GM18867 (cell line): ENCODE results near the gene CCNB1IP1.
"Not testable (repeated sequence)": the region's sequence is repeated elsewhere in the genome, so short reads cannot be mapped to it uniquely, and the experiment has no call there.

Source experiments
- ATAC-seq: cut with Tn5 transposase; IDR thresholded peaks from one replicate; pipeline ENCODE4 v1.9.1; 2021; ENCODE audit warnings: mild to moderate bottlenecking, moderate library complexity; ENCODE audit not compliant: unreplicated experiment

Gene CCNB1IP1

GRCh38 chr14:20333494-20333841 is 389 bp upstream of the CCNB1IP1 start:
- no peak for ATAC-seq

GRCh38 chr14:20332431-20332787 is 670 bp downstream of the CCNB1IP1 start:
- peak; percentile 10 for ATAC-seq

GRCh38 chr14:20331053-20331613 is 1.9 kb downstream of the CCNB1IP1 start:
- no peak for ATAC-seq

GRCh38 chr14:20329355-20329754 is 3.7 kb downstream of the CCNB1IP1 start:
- ATAC-seq, result no peak

- ATAC-seq, result no peak
Measured at GRCh38 chr14:20328705-20329104, 4.4 kb downstream of the CCNB1IP1 start.

- ATAC-seq, result peak; percentile 55
Measured at GRCh38 chr14:20327005-20327869, 5.8 kb downstream of the CCNB1IP1 start.

DNA sequence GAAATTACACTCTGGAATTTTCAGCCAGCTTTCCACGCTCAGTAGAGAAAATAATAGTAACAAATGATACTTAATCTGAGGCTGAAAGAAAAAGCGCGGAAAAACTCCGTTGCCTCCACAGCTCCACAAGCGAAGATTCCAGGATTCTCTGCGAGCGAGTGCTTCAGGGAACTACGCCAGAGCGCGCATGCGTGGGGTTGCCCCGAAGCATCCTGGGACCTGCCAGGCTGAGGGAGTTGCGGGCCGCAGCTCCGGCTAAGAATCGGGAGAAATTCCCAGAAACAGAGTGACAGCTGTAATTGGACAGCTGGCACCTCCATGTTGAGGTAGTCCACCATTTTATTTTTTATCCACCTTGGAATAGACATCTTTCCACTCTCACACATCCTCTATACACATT is 15.4 kb downstream of the CCNB1IP1 start:
- ATAC-seq, result no peak

GRCh38 chr14:20314026-20314425 is 19.1 kb downstream of the CCNB1IP1 start:
- no peak for ATAC-seq

DNA sequence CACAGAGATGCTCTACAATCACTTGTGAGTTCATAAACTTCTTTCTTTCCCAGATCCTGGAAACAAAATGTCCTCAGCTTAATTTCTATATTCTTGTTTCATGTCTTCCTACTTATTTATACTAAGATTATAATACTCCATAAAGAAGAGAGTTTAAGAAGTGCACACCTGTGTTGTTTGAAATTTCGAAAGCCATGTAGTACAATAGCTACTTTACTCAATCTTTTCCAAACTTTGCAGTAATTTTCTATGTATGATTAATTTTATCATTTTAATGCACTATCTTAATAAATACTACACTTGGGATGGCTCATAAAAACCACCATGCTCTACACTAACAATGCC is 27.0 kb downstream of the CCNB1IP1 start:
- ATAC-seq, result no peak

DNA sequence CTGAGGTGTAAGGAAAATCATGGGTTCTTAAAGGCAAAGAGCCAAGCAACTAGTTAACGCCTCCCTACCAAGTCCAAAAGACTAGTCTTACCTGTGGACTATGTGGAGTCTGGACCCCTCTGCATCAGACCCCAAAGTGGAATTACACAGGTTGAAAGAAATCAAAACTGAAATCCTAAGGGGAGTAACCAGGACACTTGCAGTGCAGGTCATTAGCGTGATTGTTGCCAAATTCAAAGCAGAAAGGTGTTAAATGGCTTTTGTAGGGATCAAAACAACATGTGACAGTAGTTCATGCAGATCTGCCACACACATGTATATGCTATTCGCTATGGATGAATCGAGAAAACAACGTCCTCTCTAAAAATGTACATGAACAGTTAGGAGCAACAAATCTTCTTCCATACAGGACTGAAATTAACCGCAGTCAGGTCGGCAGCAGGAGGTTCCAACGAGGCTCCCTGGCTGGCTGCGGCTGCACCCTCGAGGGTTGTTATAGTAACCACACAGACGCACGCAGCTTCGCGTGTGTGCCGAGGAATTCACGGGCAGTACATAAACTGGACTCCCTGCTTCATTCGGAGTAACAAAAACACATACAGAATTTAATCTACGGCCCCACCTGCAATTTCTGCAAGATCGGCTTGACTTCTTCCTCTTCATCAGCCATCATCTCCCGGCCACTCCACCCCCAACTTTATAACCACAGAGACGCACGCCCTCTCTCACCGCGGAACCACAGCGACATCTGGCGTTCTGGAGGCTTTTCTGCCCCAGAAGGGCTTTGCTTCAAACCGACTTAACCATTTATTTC is 27.6 kb downstream of the CCNB1IP1 start, which contains the start of gene TTC5:
TTC5 (minus strand) TSS at position 687 of the 814 bp plus-strand sequence; CDS start at position 673, 14 bp downstream.
- ATAC-seq, result peak; percentile 97

DNA sequence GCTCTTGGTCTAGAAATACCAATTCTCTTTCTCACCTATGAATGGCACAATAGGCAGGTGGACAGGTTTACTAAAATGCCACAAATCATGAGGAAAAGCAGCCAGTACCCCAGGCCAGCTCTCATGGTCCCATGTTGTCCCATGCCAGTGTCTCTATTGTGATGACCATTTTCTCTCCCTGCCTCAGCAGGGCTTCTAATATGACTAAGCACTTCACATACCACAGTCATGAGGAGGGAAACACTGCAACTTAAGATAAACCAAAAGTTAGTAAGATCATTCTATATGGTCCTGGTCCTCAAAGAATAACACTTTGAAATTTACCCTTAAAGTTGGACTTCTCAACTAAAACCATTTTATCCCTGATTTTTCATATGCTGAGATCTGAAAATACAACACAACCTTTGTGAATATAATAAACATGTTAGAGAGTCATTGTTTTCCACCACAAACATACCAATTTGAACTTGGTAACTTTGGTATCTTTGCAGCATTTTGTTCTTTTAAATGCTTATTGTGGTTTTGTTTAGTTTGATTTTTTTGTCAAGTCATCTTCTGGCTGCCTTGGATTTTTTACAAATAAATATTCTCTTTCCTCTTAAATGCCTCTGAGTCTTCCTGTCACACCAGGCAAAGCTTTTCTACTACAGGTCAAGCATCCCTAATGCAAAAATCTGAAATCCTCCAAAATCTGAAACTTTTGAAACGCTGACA is 30.9 kb downstream of the CCNB1IP1 start:
- ATAC-seq, result no peak

- peak; percentile 84 for ATAC-seq
Measured at GRCh38 chr14:20295067-20295466, 38.0 kb downstream of the CCNB1IP1 start.

DNA sequence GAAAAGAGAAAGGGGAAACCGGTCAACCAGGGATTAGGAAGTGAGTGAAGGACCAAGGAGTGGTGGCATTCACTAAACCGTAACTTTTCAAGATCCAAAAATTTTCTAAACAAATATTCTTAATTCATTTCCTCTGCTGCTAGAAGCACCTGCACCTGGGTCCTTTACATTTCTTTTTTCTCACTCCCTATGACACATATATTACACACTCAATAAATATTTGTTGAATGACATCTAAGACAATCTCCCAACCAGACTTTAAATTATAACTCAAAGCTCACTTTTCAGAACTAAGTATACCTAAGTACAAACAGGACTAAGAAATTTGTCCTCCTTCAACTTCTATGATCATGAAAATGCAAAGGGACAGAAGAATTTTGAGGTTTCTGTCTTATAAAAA is 38.4 kb downstream of the CCNB1IP1 start:
- no peak for ATAC-seq

DNA sequence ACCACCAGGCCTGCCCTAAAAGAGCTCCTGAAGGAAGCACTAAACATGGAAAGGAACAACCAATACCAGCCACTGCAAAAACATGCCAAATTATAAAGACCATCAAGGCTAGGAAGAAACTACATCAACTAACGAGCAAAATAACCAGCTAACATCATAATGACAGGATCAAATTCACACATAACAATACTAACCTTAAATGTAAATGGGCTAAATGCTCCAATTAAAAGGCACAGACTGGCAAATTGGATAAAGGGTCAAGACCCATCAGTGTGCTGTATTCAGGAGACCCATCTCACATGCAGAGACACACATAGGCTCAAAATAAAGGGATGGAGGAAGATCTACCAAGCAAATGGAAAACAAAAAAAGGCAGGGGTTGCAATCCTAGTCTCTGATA is 51.1 kb downstream of the CCNB1IP1 start:
- ATAC-seq, result not testable (repeated sequence)

- ATAC-seq, result not testable (repeated sequence)
Measured at GRCh38 chr14:20280265-20280664, 52.8 kb downstream of the CCNB1IP1 start.

GRCh38 chr14:20278414-20278813 is 54.7 kb downstream of the CCNB1IP1 start:
- no peak for ATAC-seq

DNA sequence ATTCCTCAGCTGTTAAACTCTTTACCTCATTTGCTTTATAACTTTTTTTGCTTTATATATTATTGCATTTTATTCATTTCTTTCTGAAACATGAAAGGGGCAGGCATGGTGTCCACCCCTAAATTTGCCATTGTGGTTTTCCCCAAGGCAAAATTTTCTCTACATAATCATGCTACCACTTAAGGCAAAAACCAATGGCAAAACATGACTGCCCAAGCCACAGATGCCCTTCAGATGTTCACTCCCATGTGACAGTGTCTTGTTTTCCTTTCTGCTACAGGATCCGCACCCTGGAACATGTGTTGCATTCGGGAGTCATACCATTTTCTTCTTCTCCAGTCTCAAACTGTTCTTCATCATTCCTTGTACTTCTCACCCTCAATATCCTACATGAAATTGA is 55.7 kb downstream of the CCNB1IP1 start:
- ATAC-seq, result no peak

DNA sequence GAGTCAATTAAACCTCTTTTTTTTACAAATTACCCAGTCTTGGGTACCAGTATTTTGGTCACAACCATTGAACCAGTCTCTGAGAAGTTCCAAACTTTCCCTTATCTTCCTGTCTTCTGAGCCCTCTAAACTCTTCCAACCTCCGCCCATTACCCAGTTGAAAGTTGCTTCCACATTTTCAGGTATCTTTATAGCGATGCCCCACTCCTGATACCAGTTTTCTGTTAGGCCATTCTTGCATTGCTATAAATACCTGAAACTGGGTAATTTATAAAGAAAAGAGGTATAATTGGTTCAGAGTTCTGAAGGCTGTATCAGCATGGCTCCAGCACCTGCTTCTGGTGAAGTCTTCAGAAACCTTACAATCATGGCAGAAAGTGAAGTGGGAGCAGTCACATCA is 59.0 kb downstream of the CCNB1IP1 start:
- no peak for ATAC-seq

GRCh38 chr14:20264361-20264760 is 68.7 kb downstream of the CCNB1IP1 start:
- not testable (repeated sequence) for ATAC-seq

DNA sequence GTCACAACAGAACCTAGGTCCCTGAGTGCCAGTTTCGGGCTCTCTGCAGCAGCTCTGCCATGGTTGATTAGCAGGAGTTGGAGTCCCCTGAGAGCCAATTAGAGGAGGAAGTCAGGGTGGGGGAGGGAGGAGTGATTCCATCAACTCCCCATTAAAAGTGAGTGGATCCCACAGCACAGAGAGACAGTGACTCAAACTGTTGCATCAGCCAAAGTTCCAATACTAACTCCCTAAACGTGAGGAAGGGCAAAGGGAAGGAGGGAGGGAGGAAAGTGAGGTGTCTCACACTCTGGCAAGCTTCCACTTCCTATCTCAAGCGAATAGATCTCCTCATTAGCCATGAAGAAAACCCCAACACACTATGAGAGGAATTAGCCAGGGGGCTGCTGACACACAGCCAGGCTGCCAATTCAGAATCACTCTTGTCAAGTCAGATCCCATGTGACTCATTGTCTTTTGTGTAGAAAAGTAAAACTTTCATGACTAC is 70.4 kb downstream of the CCNB1IP1 start:
- no peak for ATAC-seq
